GM12878 (cell line): Measurements from ENCODE around the gene SLC6A9. TPM values are rescaled to one million over a fixed set of nuclear protein-coding genes. Genes with fewer than 3 reads are reported as not detected.

ENCODE experiments used
- BMI1 ChIP-seq: fragments of 450-650 bp; IDR thresholded peaks from 2 replicates; pipeline ENCODE4 v1.6.1; 2016; ENCODE audit warnings: mild to moderate bottlenecking, moderate library complexity, borderline replicate concordance
- CREB1 ChIP-seq: IDR thresholded peaks from 2 replicates; pipeline ENCODE4 v1.6.1; 2012; ENCODE audit warnings: low read depth, mild to moderate bottlenecking, inconsistent platforms
- ESRRA ChIP-seq: IDR thresholded peaks from 2 replicates; pipeline ENCODE4 v1.6.1; 2012; ENCODE audit warnings: mild to moderate bottlenecking, low read length, improper control_type of control experiment
- EZH2 ChIP-seq: IDR thresholded peaks from 2 replicates; pipeline ENCODE4 v1.6.1; 2012; ENCODE audit warnings: low read depth, mild to moderate bottlenecking, control low read depth, inconsistent platforms, low read length, borderline replicate concordance; ENCODE audit not compliant: control insufficient read depth
- GATAD2B ChIP-seq: fragments of 450-650 bp; conservative IDR thresholded peaks from 2 replicates; pipeline ENCODE4 v1.6.1; 2017; ENCODE audit warnings: low read depth, mild to moderate bottlenecking, moderate library complexity
- KAT2A ChIP-seq: conservative IDR thresholded peaks from 2 replicates; pipeline ENCODE4 v1.6.1; 2011; ENCODE audit warnings: low read depth, low read length; ENCODE audit not compliant: control insufficient read depth
- MAX ChIP-seq: IDR thresholded peaks from 2 replicates; pipeline ENCODE4 v1.6.1; 2012; ENCODE audit warnings: low read depth, low read length, improper control_type of control experiment
- MYB ChIP-seq: fragments of 150-350 bp; IDR thresholded peaks from 2 replicates; pipeline ENCODE4 v1.6.1; 2014; ENCODE audit warnings: mild to moderate bottlenecking, low read depth, low read length, borderline replicate concordance
- POLR2AphosphoS2 ChIP-seq: IDR thresholded peaks from 2 replicates; pipeline ENCODE4 v1.6.1; 2011; ENCODE audit warnings: low read depth, mild to moderate bottlenecking, low read length, improper control_type of control experiment, moderate library complexity
- POLR2AphosphoS5 ChIP-seq: IDR thresholded peaks from 2 replicates; pipeline ENCODE4 v1.6.1; 2011; ENCODE audit warnings: mild to moderate bottlenecking, low read length, inconsistent platforms
- POU2F2 ChIP-seq: IDR thresholded peaks from 3 replicates; pipeline ENCODE4 v1.6.1; 2011; ENCODE audit warnings: low read depth, mild to moderate bottlenecking, low read length, borderline replicate concordance
- RBBP5 ChIP-seq: fragments of 200-600 bp; sonication (generic); conservative IDR thresholded peaks from 2 replicates; pipeline ENCODE4 v1.6.1; 2016
- RELA ChIP-seq: fragments of 450-650 bp; IDR thresholded peaks from 2 replicates; pipeline ENCODE4 v1.8.0; 2014; ENCODE audit warnings: borderline replicate concordance; ENCODE audit not compliant: partially characterized antibody
- RELB ChIP-seq: fragments of 450-650 bp; IDR thresholded peaks from 2 replicates; pipeline ENCODE4 v1.6.1; 2017; ENCODE audit warnings: low read depth, mild to moderate bottlenecking, moderate library complexity
- RUNX3 ChIP-seq: IDR thresholded peaks from 2 replicates; pipeline ENCODE4 v1.6.1; 2012; ENCODE audit warnings: low read length, inconsistent platforms
- SIN3A ChIP-seq: IDR thresholded peaks from 2 replicates; pipeline ENCODE4 v1.6.1; 2012; ENCODE audit warnings: low read depth, low read length, improper control_type of control experiment
- SMARCA5 ChIP-seq: fragments of 450-650 bp; IDR thresholded peaks from 2 replicates; pipeline ENCODE4 v1.6.1; 2017; ENCODE audit warnings: mild to moderate bottlenecking
- STAT1 ChIP-seq: fragments of 450-650 bp; conservative IDR thresholded peaks from 2 replicates; pipeline ENCODE4 v1.6.1; 2014; ENCODE audit warnings: antibody characterized with exemption, mild to moderate bottlenecking
- STAT3 ChIP-seq: IDR thresholded peaks from 2 replicates; pipeline ENCODE4 v1.6.1; 2011; ENCODE audit warnings: low read depth, low read length, improper control_type of control experiment
- SUPT20H ChIP-seq: IDR thresholded peaks from 2 replicates; pipeline ENCODE4 v1.6.1; 2011; ENCODE audit warnings: low read depth, mild to moderate bottlenecking, low read length, moderate library complexity, borderline replicate concordance; ENCODE audit not compliant: control insufficient read depth
- TCF3 ChIP-seq: IDR thresholded peaks from 2 replicates; pipeline ENCODE4 v1.6.1; 2012; ENCODE audit warnings: low read depth, mild to moderate bottlenecking, low read length, borderline replicate concordance; ENCODE audit not compliant: insufficient read depth
- ZNF207 ChIP-seq: fragments of 450-650 bp; IDR thresholded peaks from 2 replicates; pipeline ENCODE4 v1.6.1; 2014; ENCODE audit warnings: antibody characterized with exemption, mild to moderate bottlenecking, borderline replicate concordance
- ZNF687 ChIP-seq: fragments of 450-650 bp; IDR thresholded peaks from 2 replicates; pipeline ENCODE4 v1.6.1; 2017; ENCODE audit warnings: mild to moderate bottlenecking, moderate library complexity
- polyA plus RNA-seq, 11 experiments: library from polyadenylated mRNA; depleted of rRNA in 4 of 11; unstranded in 6 of 11; stranded (reverse) in 5 of 11; fragments of >200 nt; fragmentation: Nextera tagmentation in 4 of 11; fragmentation: Illumina TruSeq in 1 of 11; extraction: Ambion mirVana in 4 of 11; extraction: Trizol in 1 of 11; gene quantifications; 1 replicate in 1 of 11; 2 replicates in 10 of 11; pipeline versions ENCODE4 v1.2.1 to v1.2.3, GENCODE V29; 2011 to 2016; ENCODE audit warnings: inconsistent platforms in 2 of 11, missing spikeins in 2 of 11, low read depth in 1 of 11
- total RNA-seq, 4 experiments: library from RNA; depleted of rRNA in 3 of 4; stranded (reverse); fragments of >200 nt in 3 of 4; fragmentation: Illumina TruSeq in 1 of 4; extraction: Trizol in 1 of 4; gene quantifications; 2 replicates each; pipeline versions ENCODE4 v1.2.1 to v1.2.3, GENCODE V29; 2013 to 2021

The SLC6A9 gene
- total and polyA plus RNA-seq, 10 of the 15 experiments (the other 5 are each of a cell fraction or from before 2014, with no cell fraction given) = 0.02 to 2.0 (median 0.63) TPM

- TF ChIP-seq ZNF687 (peak; percentile 15; the same call in 1 of the 2 replicates), POLR2AphosphoS2 (peak; percentile 83; the same call in 1 of the 2 replicates), SUPT20H (no peak), GATAD2B (peak; percentile 83), BMI1 (no peak), STAT1 (no peak), MYB (0 out of 2 replicates have a peak, but pooled peaks have one; percentile 20), RELA (peak; percentile 95), ESRRA (no peak), POLR2AphosphoS5 (peak; percentile 83; the same call in 1 of the 2 replicates), POU2F2 (0 out of 3 replicates have a peak, but pooled peaks have one; percentile 46), KAT2A (no peak), RBBP5 (no peak), RUNX3 (peak; percentile 94), SMARCA5 (peak; percentile 67), TCF3 (peak; percentile 11; the same call in 1 of the 2 replicates), SIN3A (peak; percentile 47; the same call in 1 of the 2 replicates), RELB (no peak), MAX (peak; percentile 97), ZNF207 (no peak; the same call in 1 of the 2 replicates), CREB1 (peak; percentile 96), EZH2 (no peak), STAT3 (no peak)
Measured at GRCh38 chr1:43974443-43975248, 56.6 kb downstream of the SLC6A9 start, which contains the start of gene ATP6V0B (continued).
